CD14-positive monocyte (primary cell): ENCODE results near the gene FOXP1. TPM values are rescaled to one million over a fixed set of nuclear protein-coding genes. Genes with fewer than 3 reads are reported as not detected.

ENCODE experiments used
- DNase-seq, 3 donors: peaks; one replicate each; pipeline ENCODE4 v3.0.0-alpha.2; 2011 to 2022
- H2AFZ ChIP-seq: 2 replicates; pipeline ENCODE4 v1.6.0; 2012; ENCODE audit warnings: mild to moderate bottlenecking, low read depth, low read length, inconsistent platforms; ENCODE audit not compliant: insufficient read depth, poor library complexity, severe bottlenecking
- H3K27ac ChIP-seq, 2 donors: 1 replicate in 1 of 2; 2 replicates in 1 of 2; pipeline ENCODE4 v1.5.1; 2012 to 2013; ENCODE audit warnings: low read length in 2 of 2, control low read depth in 1 of 2, inconsistent platforms in 1 of 2, low read depth in 1 of 2, mild to moderate bottlenecking in 1 of 2
- H3K27me3 ChIP-seq, 2 donors: one replicate each; pipeline versions ENCODE4 v1.6.0 to v1.6.1; 2011 to 2013; ENCODE audit warnings: low read length in 2 of 2; ENCODE audit not compliant: control insufficient read depth in 2 of 2, insufficient read depth in 2 of 2
- H3K36me3 ChIP-seq, 2 donors: replicated peaks in 1 of 2; 1 replicate in 1 of 2; 2 replicates in 1 of 2; pipeline versions ENCODE4 v1.5.1 to v1.6.1; 2012 to 2013; ENCODE audit warnings: low read length in 2 of 2, control low read depth in 1 of 2, inconsistent platforms in 1 of 2, mild to moderate bottlenecking in 1 of 2; ENCODE audit not compliant: insufficient read depth in 2 of 2, control insufficient read depth in 1 of 2
- H3K4me1 ChIP-seq, 2 donors: 1 replicate in 1 of 2; 2 replicates in 1 of 2; pipeline versions ENCODE4 v1.5.1 to v1.6.1; 2012 to 2013; ENCODE audit warnings: low read length in 2 of 2, control low read depth in 1 of 2, inconsistent platforms in 1 of 2, mild to moderate bottlenecking in 1 of 2, moderate library complexity in 1 of 2; ENCODE audit not compliant: insufficient read depth in 2 of 2, control insufficient read depth in 1 of 2
- H3K4me2 ChIP-seq: replicated peaks from 2 replicates; pipeline ENCODE3; 2012; ENCODE audit warnings: low read length, moderate library complexity, mild to moderate bottlenecking; ENCODE audit not compliant: poor library complexity, severe bottlenecking; ENCODE audit errors: extremely low read depth
- H3K4me3 ChIP-seq, 3 experiments: fragments of 200-600 bp in 1 of 3; sonication (generic) in 1 of 3; replicated peaks in 1 of 3; 1 replicate in 2 of 3; 2 replicates in 1 of 3; pipeline ENCODE4 v1.5.1; 2011 to 2013; ENCODE audit warnings: low read length in 3 of 3, mild to moderate bottlenecking in 3 of 3, control low read depth in 2 of 3, low read depth in 2 of 3, inconsistent platforms in 1 of 3, moderate library complexity in 1 of 3
- H3K79me2 ChIP-seq: 2 replicates; pipeline ENCODE4 v1.6.0; 2012; ENCODE audit warnings: mild to moderate bottlenecking, control low read depth, inconsistent platforms, low read length, moderate library complexity; ENCODE audit not compliant: insufficient read depth
- H3K9ac ChIP-seq: 2 replicates; pipeline ENCODE4 v1.6.0; 2017; ENCODE audit warnings: low read length, mild to moderate bottlenecking; ENCODE audit not compliant: insufficient read depth, poor library complexity, severe bottlenecking
- H3K9me3 ChIP-seq, 2 donors: replicated peaks in 1 of 2; 1 replicate in 1 of 2; 2 replicates in 1 of 2; pipeline versions ENCODE4 v1.5.1 to v1.6.1; 2012 to 2013; ENCODE audit warnings: low read length in 2 of 2, control low read depth in 1 of 2; ENCODE audit not compliant: control insufficient read depth in 1 of 2, insufficient read depth in 1 of 2
- H4K20me1 ChIP-seq: 2 replicates; pipeline ENCODE4 v1.6.0; 2012; ENCODE audit warnings: mild to moderate bottlenecking, low read length, control low read depth, moderate library complexity; ENCODE audit not compliant: insufficient read depth
- H3K27ac Mint-ChIP-seq, 7 donors: one replicate each; pipeline ENCODE4 v1.8.0; 2020; ENCODE audit warnings: mild to moderate bottlenecking in 7 of 7, mixed read lengths in 7 of 7, moderate library complexity in 6 of 7, inconsistent platforms in 2 of 7
- H3K27me3 Mint-ChIP-seq, 3 donors: one replicate each; pipeline ENCODE4 v1.8.0; 2021 to 2022; ENCODE audit warnings: low read depth in 3 of 3, mild to moderate bottlenecking in 3 of 3, mixed read lengths in 3 of 3, moderate library complexity in 3 of 3, inconsistent platforms in 1 of 3
- H3K36me3 Mint-ChIP-seq, 2 donors: one replicate each; pipeline ENCODE4 v1.8.0; 2020; ENCODE audit warnings: mixed read lengths in 2 of 2, inconsistent platforms in 1 of 2, mild to moderate bottlenecking in 1 of 2
- H3K4me1 Mint-ChIP-seq: one replicate; pipeline ENCODE4 v1.8.0; 2020; ENCODE audit warnings: mild to moderate bottlenecking, mixed read lengths
- H3K4me3 Mint-ChIP-seq, 2 donors: one replicate each; pipeline ENCODE4 v1.8.0; 2020; ENCODE audit warnings: mild to moderate bottlenecking in 2 of 2, mixed read lengths in 2 of 2, moderate library complexity in 1 of 2
- H3K9me3 Mint-ChIP-seq, 7 donors: one replicate each; pipeline ENCODE4 v1.8.0; 2020 to 2022; ENCODE audit warnings: mixed read lengths in 7 of 7, mild to moderate bottlenecking in 6 of 7, moderate library complexity in 6 of 7, inconsistent platforms in 2 of 7
- WGBS: methylation state at CpG from one replicate; pipeline ENCODE4 v1.1.5; 2013; ENCODE audit warnings: missing lambda C conversion rate; ENCODE audit not compliant: insufficient coverage; 5-methylcytosine and 5-hydroxymethylcytosine counted together
- intact Hi-C, 2 donors: fragments of 100-400 bp; cut with micrococcal nuclease; formaldehyde crosslinking; loops; one replicate each; pipeline versions ENCODE4 v1.15.0 to v1.15.1; 2023
- polyA plus RNA-seq, 3 donors: library from polyadenylated mRNA; depleted of rRNA in 1 of 3; unstranded in 2 of 3; stranded (reverse) in 1 of 3; fragments of 300-500 nt in 2 of 3; fragments of >200 nt in 1 of 3; fragmentation: Illumina TruSeq in 2 of 3; gene quantifications; 1 replicate in 2 of 3; 2 replicates in 1 of 3; pipeline ENCODE4 v1.2.3, GENCODE V29; 2012 to 2021
- TF ChIP-seq, protein P1 (sequence below): fragments of 200-600 bp; IDR thresholded peaks from one replicate; pipeline ENCODE4 v1.8.0; 2022; ENCODE audit warnings: antibody characterized with exemption, mild to moderate bottlenecking

The FOXP1 gene
- polyA plus RNA-seq, 3 donors = 25.7 to 42.6 (median 27.8) TPM

DNA sequence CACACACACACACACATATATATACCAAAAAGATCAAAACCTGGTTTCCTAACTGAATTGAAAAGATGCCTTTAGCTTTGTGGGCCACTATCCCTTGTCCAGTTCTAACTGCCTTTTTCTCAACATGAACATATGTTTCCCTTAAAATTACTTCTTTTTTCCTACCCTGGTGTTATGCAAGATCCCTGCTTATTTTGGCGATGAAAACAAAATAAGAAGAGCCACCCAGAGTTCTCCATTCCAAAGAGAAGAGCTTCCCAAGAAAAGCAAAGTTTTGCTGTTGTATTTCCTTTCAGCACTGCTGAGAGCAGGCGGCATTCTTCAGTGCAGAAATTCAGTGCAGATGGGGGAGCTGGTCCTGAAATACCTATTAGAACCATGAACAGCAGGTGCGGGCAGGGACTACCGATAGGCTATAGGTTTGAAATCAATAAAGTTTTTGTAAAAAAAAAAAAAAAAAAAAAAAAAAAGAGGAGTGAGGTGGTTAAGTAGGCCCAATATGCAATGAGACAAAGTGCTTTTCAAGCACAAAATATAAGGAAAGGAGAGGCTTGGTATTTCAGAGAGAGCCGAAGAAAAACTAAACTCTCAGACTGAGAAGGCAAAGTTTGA lies 238.0 kb downstream of the FOXP1 start:
- H3K4me2 ChIP-seq = no peak overlapping the region
- WGBS = no CpG with 5 or more reads among the region's 5 CpGs
- Mint-ChIP-seq H3K27me3 (no peaks in the 10 kb centered on the region), H3K36me3 (peaks cover 9 to 30% of the 10 kb centered on the region in 2 donors), H3K4me3 (no peak overlapping the region), H3K27ac (peak overlapping the region in 5 of 7 donors; percentile 7 to 85 (median 46)), H3K4me1 (peaks cover 21% of the 10 kb centered on the region), H3K9me3 (peaks cover 0 to 4% (median 2%) of the 10 kb centered on the region in 7 donors)
- H3K27me3 ChIP-seq = no peaks in the 10 kb centered on the region
- peaks cover 5 to 16% of the 10 kb centered on the region in 2 donors for H3K36me3 ChIP-seq
- H3K4me3 ChIP-seq = no peak overlapping the region
- H3K4me1 ChIP-seq = peaks cover 5 to 13% of the 10 kb centered on the region in 2 donors
- peaks cover 83% of the 10 kb centered on the region for H4K20me1 ChIP-seq
- no peak overlapping the region for H3K9ac ChIP-seq
- DNase-seq = peak in 1 of 3 donors; percentile 3
- TF ChIP-seq, protein P1, sequence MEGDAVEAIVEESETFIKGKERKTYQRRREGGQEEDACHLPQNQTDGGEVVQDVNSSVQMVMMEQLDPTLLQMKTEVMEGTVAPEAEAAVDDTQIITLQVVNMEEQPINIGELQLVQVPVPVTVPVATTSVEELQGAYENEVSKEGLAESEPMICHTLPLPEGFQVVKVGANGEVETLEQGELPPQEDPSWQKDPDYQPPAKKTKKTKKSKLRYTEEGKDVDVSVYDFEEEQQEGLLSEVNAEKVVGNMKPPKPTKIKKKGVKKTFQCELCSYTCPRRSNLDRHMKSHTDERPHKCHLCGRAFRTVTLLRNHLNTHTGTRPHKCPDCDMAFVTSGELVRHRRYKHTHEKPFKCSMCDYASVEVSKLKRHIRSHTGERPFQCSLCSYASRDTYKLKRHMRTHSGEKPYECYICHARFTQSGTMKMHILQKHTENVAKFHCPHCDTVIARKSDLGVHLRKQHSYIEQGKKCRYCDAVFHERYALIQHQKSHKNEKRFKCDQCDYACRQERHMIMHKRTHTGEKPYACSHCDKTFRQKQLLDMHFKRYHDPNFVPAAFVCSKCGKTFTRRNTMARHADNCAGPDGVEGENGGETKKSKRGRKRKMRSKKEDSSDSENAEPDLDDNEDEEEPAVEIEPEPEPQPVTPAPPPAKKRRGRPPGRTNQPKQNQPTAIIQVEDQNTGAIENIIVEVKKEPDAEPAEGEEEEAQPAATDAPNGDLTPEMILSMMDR = no peak
- no peak overlapping the region for H3K27ac ChIP-seq
- no peak overlapping the region for H2AFZ ChIP-seq
- intact Hi-C loops = no loop called here
- no peaks in the 10 kb centered on the region for H3K9me3 ChIP-seq
- H3K79me2 ChIP-seq = peaks cover 73% of the 10 kb centered on the region

DNA sequence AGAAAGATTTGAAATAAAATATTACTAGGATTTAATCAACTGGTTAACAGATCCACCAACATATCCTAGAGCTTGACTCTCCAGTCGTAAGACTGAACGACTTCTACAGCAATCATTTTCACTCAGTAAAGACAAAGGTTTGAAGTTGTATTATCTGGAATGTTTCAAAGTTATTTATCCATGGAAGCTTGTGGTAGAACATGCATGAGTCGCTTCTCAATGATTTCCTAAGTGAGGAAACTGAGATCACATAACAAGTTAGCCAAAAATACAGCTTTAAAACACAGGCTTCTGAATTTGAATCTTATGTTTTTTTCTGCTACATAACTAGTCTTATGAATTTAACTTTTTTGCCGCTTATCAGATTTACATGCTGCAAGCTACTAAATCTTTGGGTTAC lies 241.8 kb downstream of the FOXP1 start:
- H3K27ac ChIP-seq = peak overlapping the region in 1 of 2 donors; percentile 20
- no peaks in the 10 kb centered on the region for H3K9me3 ChIP-seq
- no peaks in the 10 kb centered on the region for H3K27me3 ChIP-seq
- peaks cover 5 to 7% of the 10 kb centered on the region in 2 donors for H3K4me1 ChIP-seq
- no peak overlapping the region for H3K4me2 ChIP-seq
- H2AFZ ChIP-seq = no peak overlapping the region
- TF ChIP-seq, protein P1 = no peak
- intact Hi-C loops = no loop called here
- Mint-ChIP-seq H3K36me3 (peaks cover 9 to 25% of the 10 kb centered on the region in 2 donors), H3K4me1 (peaks cover 11% of the 10 kb centered on the region), H3K27ac (no peak overlapping the region), H3K9me3 (peaks cover 0 to 6% (median 2%) of the 10 kb centered on the region in 7 donors), H3K4me3 (no peak overlapping the region), H3K27me3 (peaks cover 0 to 2% (median 0%) of the 10 kb centered on the region in 3 donors)
- H3K36me3 ChIP-seq = peaks cover 5 to 22% of the 10 kb centered on the region in 2 donors
- H3K4me3 ChIP-seq = no peak overlapping the region
- peaks cover 56% of the 10 kb centered on the region for H3K79me2 ChIP-seq
- DNase-seq = no peak
- WGBS = no CpG with 5 or more reads among the region's 4 CpGs
- H4K20me1 ChIP-seq = peaks cover 86% of the 10 kb centered on the region
- no peak overlapping the region for H3K9ac ChIP-seq
